Gastrocnemius medialis (tissue), 4 donors: ENCODE results near the gene MAP3K20. TPM values are rescaled to one million over a fixed set of nuclear protein-coding genes. Genes with fewer than 3 reads are reported as not detected.
"Not testable (repeated sequence)": the region's sequence is repeated elsewhere in the genome, so short reads cannot be mapped to it uniquely, and the experiment has no call there.

ENCODE experiments used
- ATAC-seq, 2 donors: fragments of 150-250 bp; one replicate each; pipeline ENCODE4 v1.9.1; 2016
- DNase-seq, 2 donors: peaks; one replicate each; pipeline ENCODE4 v3.0.0-alpha.2; 2019
- H3K27ac ChIP-seq, 4 donors: fragments of 200-600 bp; sonication (generic); 1 replicate in 1 of 4; 2 replicates in 3 of 4; pipeline ENCODE4 v1.5.1; 2016 to 2018; ENCODE audit warnings: mild to moderate bottlenecking in 2 of 4, moderate library complexity in 1 of 4
- H3K27me3 ChIP-seq, 3 donors: fragments of 200-600 bp; sonication (generic) in 2 of 3; 1 replicate in 1 of 3; 2 replicates in 2 of 3; pipeline versions ENCODE4 v1.5.1 to v1.6.0; 2016 to 2019; ENCODE audit warnings: mild to moderate bottlenecking in 1 of 3, moderate library complexity in 1 of 3
- H3K36me3 ChIP-seq, 2 donors: fragments of 200-600 bp; sonication (generic) in 1 of 2; one replicate each; pipeline ENCODE4 v1.5.1; 2017 to 2018
- H3K4me1 ChIP-seq, 2 donors: fragments of 200-600 bp; sonication (generic) in 1 of 2; one replicate each; pipeline ENCODE4 v1.5.1; 2016 to 2017; ENCODE audit warnings: mild to moderate bottlenecking in 2 of 2
- H3K4me3 ChIP-seq, 4 donors: fragments of 200-600 bp; sonication (generic) in 3 of 4; 1 replicate in 1 of 4; 2 replicates in 3 of 4; pipeline ENCODE4 v1.5.1; 2016 to 2019; ENCODE audit warnings: mild to moderate bottlenecking in 2 of 4
- H3K9me3 ChIP-seq, 3 donors: fragments of 200-600 bp; sonication (generic) in 2 of 3; 1 replicate in 1 of 3; 2 replicates in 2 of 3; pipeline ENCODE4 v1.5.1; 2016 to 2019
- CTCF ChIP-seq, 5 experiments: fragments of 450-650 bp in 3 of 5; fragments of 200-600 bp in 2 of 5; sonication (generic) in 2 of 5; IDR thresholded peaks in 4 of 5; conservative IDR thresholded peaks in 1 of 5; 1 replicate in 4 of 5; 2 replicates in 1 of 5; pipeline ENCODE4 v1.5.1; 2016 to 2019; ENCODE audit warnings: antibody characterized with exemption in 5 of 5, mild to moderate bottlenecking in 3 of 5, moderate library complexity in 3 of 5
- POLR2A ChIP-seq, 2 donors: fragments of 450-650 bp; IDR thresholded peaks; one replicate each; pipeline ENCODE4 v1.6.1; 2017; ENCODE audit warnings: antibody characterized with exemption in 2 of 2, mild to moderate bottlenecking in 2 of 2, moderate library complexity in 2 of 2
- in situ Hi-C, 4 donors: fragments of 200-750 bp; cut with MboI; loops; one replicate each; pipeline versions ENCODE4 v1.15.0 to v1.8.0; 2017; ENCODE audit warnings: low sequenced_read_pairs in 4 of 4
- intact Hi-C: fragments of 100-400 bp; cut with DNase I; formaldehyde crosslinking; loops from one replicate; pipeline ENCODE4 v1.15.1; 2023; ENCODE audit warnings: low total_unique reads
- total RNA-seq, 4 donors: library from RNA; depleted of rRNA; stranded (reverse); fragments of >200 nt; gene quantifications; one replicate each; pipeline versions ENCODE4 v1.1.0 to v1.2.3, GENCODE V29; 2016

MAP3K20 gene
- total RNA-seq, 4 donors from 2014 or later: 225 to 517 (median 280) TPM

- TF ChIP-seq POLR2A (IDR thresholded peaks at IDR 0.05): no peak
- TF ChIP-seq CTCF (IDR thresholded peaks at IDR 0.05 in 4 of 5, conservative IDR thresholded peaks at IDR 0.05 in 1 of 5): no peak
- ATAC-seq (no peak), DNase-seq (no peak)
- Histone ChIP-seq H3K27me3 (no peaks in the 10 kb centered on the region), H3K36me3 (peaks cover 0 to 8% of the 10 kb centered on the region in 2 donors), H3K9me3 (no peaks in the 10 kb centered on the region), H3K4me1 (peaks cover 72 to 73% of the 10 kb centered on the region in 2 donors), H3K27ac (peak overlapping the region; percentile 88 to 98 (median 92)), H3K4me3 (peak overlapping the region in 3 of 4 donors; percentile 29 to 41 (median 37))
- intact Hi-C loops: loop anchor here (5.0 kb wide), 1 partner anchor 61 kb away; no protein-coding TSS in a partner anchor
- in situ Hi-C loops: no loop called here
Measured at GRCh38 chr2:173092844-173093402, 17.3 kb downstream of the MAP3K20 start.

GRCh38 chr2:173093617-173094016 is 18.0 kb downstream of the MAP3K20 start:
- H3K27me3 ChIP-seq, DNase-seq, ATAC-seq, in situ Hi-C loops, H3K9me3 ChIP-seq, H3K36me3 ChIP-seq: not testable (repeated sequence)
- intact Hi-C loops: loop anchor here (5.0 kb wide), 1 partner anchor 61 kb away; no protein-coding TSS in a partner anchor
- H3K4me1 ChIP-seq: peaks cover 71 to 76% of the 10 kb centered on the region in 2 donors
- H3K4me3 ChIP-seq: peak overlapping the region in 1 of 4 donors; percentile 41
- H3K27ac ChIP-seq: peak overlapping the region; percentile 88 to 98 (median 92)

- in situ Hi-C loops: no loop called here
- intact Hi-C loops: loop anchor here (5.0 kb wide), 1 partner anchor 62 kb away; no protein-coding TSS in a partner anchor
Measured at GRCh38 chr2:173094731-173095130, 19.1 kb downstream of the MAP3K20 start.

GRCh38 chr2:173095356-173095755 is 19.7 kb downstream of the MAP3K20 start:
- in situ Hi-C loops (no loop called here), intact Hi-C loops (no loop called here)
- no peak overlapping the region for H3K4me3 ChIP-seq
- peaks cover 0 to 11% of the 10 kb centered on the region in 2 donors for H3K36me3 ChIP-seq
- peak overlapping the region; percentile 39 to 67 (median 53) for H3K27ac ChIP-seq
- DNase-seq (no peak), ATAC-seq (no peak)
- TF ChIP-seq CTCF (IDR thresholded peaks at IDR 0.05 in 4 of 5, conservative IDR thresholded peaks at IDR 0.05 in 1 of 5) (no peak), POLR2A (IDR thresholded peaks at IDR 0.05) (no peak)
- peaks cover 73 to 87% of the 10 kb centered on the region in 2 donors for H3K4me1 ChIP-seq
- no peaks in the 10 kb centered on the region for H3K27me3 ChIP-seq
- H3K9me3 ChIP-seq: no peaks in the 10 kb centered on the region

More at GRCh38 chr2:173094731-173095130, 19.1 kb downstream of the MAP3K20 start:
- Histone ChIP-seq H3K9me3 (no peaks in the 10 kb centered on the region), H3K4me1 (peaks cover 76 to 87% of the 10 kb centered on the region in 2 donors), H3K4me3 (no peak overlapping the region), H3K27me3 (no peaks in the 10 kb centered on the region), H3K36me3 (peaks cover 0 to 8% of the 10 kb centered on the region in 2 donors), H3K27ac (peak overlapping the region; percentile 39 to 67 (median 53))
- DNase-seq (no peak), ATAC-seq (no peak)
- TF ChIP-seq CTCF (IDR thresholded peaks at IDR 0.05 in 4 of 5, conservative IDR thresholded peaks at IDR 0.05 in 1 of 5) (no peak), POLR2A (IDR thresholded peaks at IDR 0.05) (no peak)

GRCh38 chr2:173099271-173099670 is 23.6 kb downstream of the MAP3K20 start:
- peaks cover 75 to 92% of the 10 kb centered on the region in 2 donors for H3K4me1 ChIP-seq

More at GRCh38 chr2:173099271-173099670, 23.6 kb downstream of the MAP3K20 start:
- no peak for DNase-seq
- intact Hi-C loops (no loop called here), in situ Hi-C loops (no loop called here)
- no peak overlapping the region for H3K4me3 ChIP-seq
- H3K27me3 ChIP-seq: no peaks in the 10 kb centered on the region
- TF ChIP-seq CTCF (IDR thresholded peaks at IDR 0.05 in 4 of 5, conservative IDR thresholded peaks at IDR 0.05 in 1 of 5) (no peak), POLR2A (IDR thresholded peaks at IDR 0.05) (no peak)
- H3K36me3 ChIP-seq: peaks cover 0 to 14% of the 10 kb centered on the region in 2 donors
- H3K9me3 ChIP-seq: no peaks in the 10 kb centered on the region
- peak overlapping the region; percentile 45 to 75 (median 72) for H3K27ac ChIP-seq
- no peak for ATAC-seq
